Activated CD4-positive, alpha-beta T cell treated with anti-CD3 and anti-CD28 coated beads for 48 hours (primary cell): Measurements from ENCODE around the gene TPSB2.
"Not testable (repeated sequence)": the region's sequence is repeated elsewhere in the genome, so short reads cannot be mapped to it uniquely, and the experiment has no call there.

Source experiments
- DNase-seq: peaks from one replicate; pipeline ENCODE4 v3.0.0-alpha.2; 2020

The TPSB2 gene

GRCh38 chr16:1239575-1239974 lies 9.6 kb upstream of the TPSB2 start:
- not testable (repeated sequence) for DNase-seq

- not testable (repeated sequence) for DNase-seq
These were observed 8.9 kb upstream of the TPSB2 start for GRCh38 chr16:1238909-1239308.

- DNase-seq, result no peak
These were observed 8.0 kb upstream of the TPSB2 start for GRCh38 chr16:1237990-1238389.

GRCh38 chr16:1236659-1237058 lies 6.7 kb upstream of the TPSB2 start:
- DNase-seq, result not testable (repeated sequence)

GRCh38 chr16:1232049-1232748 lies 2.2 kb upstream of the TPSB2 start:
- not testable (repeated sequence) for DNase-seq

- DNase-seq, result not testable (repeated sequence)
These were observed 1.3 kb upstream of the TPSB2 start for GRCh38 chr16:1231301-1231700.

- DNase-seq, result not testable (repeated sequence)
These were observed 658 bp upstream of the TPSB2 start for GRCh38 chr16:1230471-1231212.

GRCh38 chr16:1229476-1229875 lies 508 bp downstream of the TPSB2 start:
- not testable (repeated sequence) for DNase-seq

GRCh38 chr16:1228227-1228626 lies 1.8 kb downstream of the TPSB2 start:
- not testable (repeated sequence) for DNase-seq

- DNase-seq, result not testable (repeated sequence)
These were observed 3.3 kb downstream of the TPSB2 start for GRCh38 chr16:1226692-1227091.

GRCh38 chr16:1225728-1226311 lies 4.2 kb downstream of the TPSB2 start:
- DNase-seq, result not testable (repeated sequence)

- DNase-seq, result no peak
These were observed 4.9 kb downstream of the TPSB2 start, which contains the start of gene TPSG1 for GRCh38 chr16:1225051-1225451. Gene TPSG1 (minus strand): TSS chr16:1225268. CDS start chr16:1225252, 16 bp downstream.

GRCh38 chr16:1224558-1224957 lies 5.4 kb downstream of the TPSB2 start:
- DNase-seq, result no peak

GRCh38 chr16:1223355-1224214 lies 6.4 kb downstream of the TPSB2 start:
- DNase-seq, result no peak

- DNase-seq, result no peak
These were observed 7.2 kb downstream of the TPSB2 start for GRCh38 chr16:1222553-1223354.

GRCh38 chr16:1221628-1222552 lies 8.1 kb downstream of the TPSB2 start:
- DNase-seq, result no peak

GRCh38 chr16:1220841-1221627 lies 8.9 kb downstream of the TPSB2 start:
- DNase-seq, result no peak

GRCh38 chr16:1220098-1220728 lies 9.8 kb downstream of the TPSB2 start:
- DNase-seq, result no peak

GRCh38 chr16:1218930-1219611 lies 10.9 kb downstream of the TPSB2 start:
- no peak for DNase-seq
